Measurements from ENCODE around the gene C17orf114.

C17orf114 gene

DNA sequence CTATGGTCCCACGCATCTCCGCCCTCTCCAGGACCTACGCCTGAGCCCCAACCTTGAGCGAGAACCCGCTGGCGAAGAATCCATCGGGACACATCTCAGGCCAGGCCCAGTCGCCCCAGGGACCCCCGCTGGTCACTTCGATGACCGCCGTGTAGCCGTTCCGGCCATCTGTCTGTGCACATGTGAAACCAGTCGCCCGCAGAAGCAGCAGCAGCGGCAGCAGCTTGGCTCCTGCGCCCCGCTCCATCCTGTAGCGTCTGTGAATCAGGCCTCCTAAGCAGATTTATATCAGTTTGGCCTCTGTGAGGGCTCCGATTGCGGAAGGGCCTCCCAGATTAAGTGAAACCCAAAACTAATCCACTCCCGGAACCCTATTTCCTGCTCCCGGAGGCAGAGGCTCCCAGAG is 16.0 kb downstream of the C17orf114 start, which contains the start of gene VMO1:
Gene VMO1 (minus strand): TSS at position 259 of the 406 bp plus-strand sequence. CDS start 12 bp downstream, at position 247.
- Histone ChIP-seq H3K4me3 (ENCODE audit: low read length in 2 of 2) (no peak within 1 kb of the TSS), H3K36me3 (ENCODE audit: control insufficient read depth in 1 of 2, insufficient read depth in 2 of 2, low read length in 1 of 2) (no peaks in the 10 kb centered on the region), H3K4me1 (ENCODE audit: control insufficient read depth in 1 of 2, insufficient read depth in 2 of 2, low read length in 2 of 2) (no peaks in the 10 kb centered on the region), H3K27ac (ENCODE audit: low read depth in 1 of 2, low read length in 2 of 2) (no peak within 1 kb of the TSS), H3K27me3 (ENCODE audit: control insufficient read depth in 1 of 2, insufficient read depth in 2 of 2, low read length in 1 of 2) (no peaks in the 10 kb centered on the region), H3K9me3 (ENCODE audit: control insufficient read depth, low read length) (no peaks in the 10 kb centered on the region)
- 3 to 4% methylated on average over 24 of the region's 24 CpGs for WGBS, 2 donors
- ATAC-seq (ENCODE audit: low FRiP score) (no peak), DNase-seq (peak in 1 of 2 donors; percentile 64)
- intact Hi-C loops (cut with DNase I): loop anchor here (2.0 to 10.0 kb wide), 3 partner anchors 51 to 103 kb away; partner anchors contain the start of genes MED11 (in 2 of the 2), CXCL16 (in 1 of the 2) and ZMYND15 (in 1 of the 2)

DNA sequence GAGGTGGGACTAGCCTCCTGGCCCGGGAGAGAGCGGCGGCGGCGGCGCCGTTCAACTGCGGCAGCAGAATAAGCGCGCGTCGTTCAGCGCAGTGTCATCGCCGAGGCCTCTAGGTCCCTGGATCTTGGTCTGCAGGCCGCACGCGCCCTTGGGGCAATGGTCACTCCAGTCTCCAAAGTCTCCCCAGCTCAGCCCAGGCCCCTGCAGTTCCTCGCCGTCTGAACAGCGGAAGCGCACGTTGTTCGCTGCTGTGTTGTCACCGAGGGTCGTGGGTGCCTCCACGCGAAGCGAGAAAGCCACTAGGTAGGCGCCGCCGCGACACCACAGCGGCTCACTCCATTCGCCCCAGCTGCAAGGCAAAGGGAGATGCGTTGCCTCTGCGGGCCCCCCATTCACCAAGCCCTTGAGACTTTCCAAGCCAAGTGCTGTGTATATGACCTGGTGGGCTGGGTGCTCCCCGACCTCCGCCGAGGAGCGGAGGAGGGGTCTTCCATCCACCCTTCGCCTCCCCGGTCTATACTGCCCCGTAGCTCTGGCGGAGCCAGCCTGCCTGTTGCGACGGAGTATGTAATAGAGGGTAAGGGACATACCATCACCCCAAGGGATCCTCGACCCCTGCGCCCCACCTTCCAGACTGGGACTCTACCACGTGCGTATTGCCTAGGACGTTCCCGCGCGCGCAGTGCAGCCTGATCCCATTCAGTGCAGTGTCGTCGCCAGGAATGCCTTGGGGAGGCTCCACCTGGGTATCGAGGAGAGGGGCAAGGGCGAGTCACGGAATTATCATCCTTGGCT is 16.6 kb downstream of the C17orf114 start:
- H3K4me1 ChIP-seq (ENCODE audit: control insufficient read depth in 1 of 2, insufficient read depth in 2 of 2, low read length in 2 of 2): no peaks in the 10 kb centered on the region
- no peak for DNase-seq
- no peaks in the 10 kb centered on the region for H3K27me3 ChIP-seq (ENCODE audit: control insufficient read depth in 1 of 2, insufficient read depth in 2 of 2, low read length in 1 of 2)
- no peak for ATAC-seq (ENCODE audit: low FRiP score)
- no peak overlapping the region for H3K27ac ChIP-seq (ENCODE audit: low read depth in 1 of 2, low read length in 2 of 2)
- no peak overlapping the region for H3K4me3 ChIP-seq (ENCODE audit: low read length in 2 of 2)
- intact Hi-C loops (cut with DNase I): loop anchor here (2.0 to 10.0 kb wide), 3 partner anchors 51 to 103 kb away; partner anchors contain the start of genes MED11 (in 2 of the 2), CXCL16 (in 1 of the 2) and ZMYND15 (in 1 of the 2)
- no peaks in the 10 kb centered on the region for H3K9me3 ChIP-seq (ENCODE audit: control insufficient read depth, low read length)
- H3K36me3 ChIP-seq (ENCODE audit: control insufficient read depth in 1 of 2, insufficient read depth in 2 of 2, low read length in 1 of 2): no peaks in the 10 kb centered on the region
- 7 to 8% methylated on average over 61 of the region's 61 CpGs for WGBS, 2 donors

DNA sequence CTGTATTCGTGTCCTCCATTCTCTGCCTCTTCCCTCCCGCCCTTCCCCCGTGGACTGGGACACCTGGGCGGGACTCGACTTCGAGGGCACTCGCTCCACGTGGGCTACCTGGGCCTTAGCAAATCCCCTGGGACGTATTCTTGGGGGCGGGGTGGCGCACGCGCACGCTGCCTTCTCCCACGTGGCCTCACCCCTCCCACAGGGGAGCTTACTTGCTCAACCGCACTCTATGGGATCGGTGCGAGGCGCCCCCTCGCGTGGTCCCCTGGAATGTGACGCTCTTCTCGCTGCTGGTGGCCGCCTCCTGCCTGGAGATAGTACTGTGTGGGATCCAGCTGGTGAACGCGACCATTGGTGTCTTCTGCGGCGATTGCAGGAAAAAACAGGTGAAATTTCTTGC is 19.5 kb downstream of the C17orf114 start:
- H3K27ac ChIP-seq (ENCODE audit: low read depth in 1 of 2, low read length in 2 of 2): no peak overlapping the region
- no peaks in the 10 kb centered on the region for H3K4me1 ChIP-seq (ENCODE audit: control insufficient read depth in 1 of 2, insufficient read depth in 2 of 2, low read length in 2 of 2)
- no peak for ATAC-seq (ENCODE audit: low FRiP score)
- no peaks in the 10 kb centered on the region for H3K27me3 ChIP-seq (ENCODE audit: control insufficient read depth in 1 of 2, insufficient read depth in 2 of 2, low read length in 1 of 2)
- intact Hi-C loops (cut with DNase I): loop anchor here in 1 of 2 donors (10.0 kb wide), 1 partner anchor 48 kb away; the partner anchor contains the start of genes CXCL16, MED11 and ZMYND15
- H3K9me3 ChIP-seq (ENCODE audit: control insufficient read depth, low read length): no peaks in the 10 kb centered on the region
- no peak overlapping the region for H3K4me3 ChIP-seq (ENCODE audit: low read length in 2 of 2)
- no peaks in the 10 kb centered on the region for H3K36me3 ChIP-seq (ENCODE audit: control insufficient read depth in 1 of 2, insufficient read depth in 2 of 2, low read length in 1 of 2)
- DNase-seq: peak in 1 of 2 donors; percentile 78
- 28 to 29% methylated on average over 28 of the region's 28 CpGs for WGBS, 2 donors

DNA sequence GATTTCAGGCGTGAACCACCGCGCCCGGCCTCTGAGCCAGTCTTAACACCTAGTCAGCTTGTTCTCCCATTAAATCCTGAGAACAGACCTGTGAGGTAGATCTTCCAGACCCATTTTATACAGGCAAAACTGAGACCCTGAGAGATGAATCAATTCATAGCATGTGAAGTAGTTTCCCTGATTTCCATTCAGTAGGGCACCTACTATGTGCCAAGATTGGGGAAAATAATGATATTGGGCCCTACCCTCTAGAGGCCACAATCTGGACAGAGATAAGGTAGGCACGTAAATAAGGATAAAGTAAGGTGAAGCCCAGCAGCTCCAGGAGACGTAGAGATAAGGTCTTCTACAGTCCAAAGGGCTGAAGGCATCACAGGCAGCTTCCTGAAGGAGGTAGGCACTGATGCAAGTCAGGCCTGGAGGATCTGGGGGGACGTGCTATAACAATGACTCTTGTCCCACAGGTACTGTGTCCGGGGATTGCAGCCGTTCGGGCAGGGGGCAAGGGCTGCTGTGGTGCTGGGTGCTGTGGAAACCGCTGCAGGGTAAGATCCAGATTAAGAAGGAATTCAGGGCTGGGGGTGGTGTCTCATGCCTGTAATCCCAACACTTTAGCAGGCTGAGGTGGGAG is 21.7 kb downstream of the C17orf114 start:
- Histone ChIP-seq H3K4me1 (ENCODE audit: control insufficient read depth in 1 of 2, insufficient read depth in 2 of 2, low read length in 2 of 2) (no peaks in the 10 kb centered on the region), H3K4me3 (ENCODE audit: low read length in 2 of 2) (no peak overlapping the region), H3K36me3 (ENCODE audit: control insufficient read depth in 1 of 2, insufficient read depth in 2 of 2, low read length in 1 of 2) (no peaks in the 10 kb centered on the region), H3K27me3 (ENCODE audit: control insufficient read depth in 1 of 2, insufficient read depth in 2 of 2, low read length in 1 of 2) (no peaks in the 10 kb centered on the region), H3K27ac (ENCODE audit: low read depth in 1 of 2, low read length in 2 of 2) (no peak overlapping the region), H3K9me3 (ENCODE audit: control insufficient read depth, low read length) (no peaks in the 10 kb centered on the region)
- intact Hi-C loops (cut with DNase I): loop anchor here in 1 of 2 donors (10.0 kb wide), 1 partner anchor 46 kb away; the partner anchor contains the start of genes CXCL16, MED11 and ZMYND15
- no peak for DNase-seq
- WGBS, 2 donors: 73 to 80% methylated on average over 11 of the region's 11 CpGs
- no peak for ATAC-seq (ENCODE audit: low FRiP score)

DNA sequence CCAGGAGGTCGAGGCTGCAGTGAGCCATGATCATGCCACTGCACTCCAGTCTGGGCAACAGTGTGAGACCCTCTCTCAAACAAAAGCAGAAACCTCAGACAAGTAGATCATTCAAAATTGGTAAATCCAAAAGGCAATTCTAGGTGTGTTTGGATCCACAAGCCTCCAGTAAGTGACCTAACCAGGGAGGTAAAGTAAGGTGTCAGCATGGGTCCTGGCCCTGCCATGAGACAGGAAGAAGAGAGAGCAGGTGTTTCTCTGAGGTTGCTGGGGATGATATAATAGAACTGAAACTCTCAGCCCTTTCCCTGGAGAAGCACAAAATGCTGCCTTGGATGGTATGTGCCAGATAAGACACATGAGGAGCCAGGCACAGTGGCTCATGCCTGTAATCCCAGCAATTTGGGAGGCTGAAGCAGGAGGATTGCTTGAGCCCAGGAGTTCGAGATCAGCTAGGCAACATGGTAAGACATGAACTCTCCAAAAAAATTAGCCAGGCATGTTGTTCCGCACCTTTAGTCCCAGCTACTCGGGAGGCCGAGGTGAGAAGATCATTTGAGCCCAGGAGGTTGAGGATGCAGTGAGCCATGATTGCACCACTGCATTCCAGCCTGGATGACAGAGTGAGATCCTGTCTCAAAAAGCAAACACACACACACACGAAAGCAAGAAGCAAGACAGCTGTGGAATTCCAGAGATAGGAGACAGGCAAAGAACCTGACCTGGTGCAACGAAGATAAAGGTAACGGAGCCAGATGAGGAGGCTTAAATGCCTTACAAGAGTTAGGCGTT is 24.0 kb downstream of the C17orf114 start:
- DNase-seq (no peak), ATAC-seq (ENCODE audit: low FRiP score) (no peak)
- Histone ChIP-seq H3K27ac (ENCODE audit: low read depth in 1 of 2, low read length in 2 of 2) (no peak overlapping the region), H3K4me3 (ENCODE audit: low read length in 2 of 2) (no peak overlapping the region), H3K27me3 (ENCODE audit: control insufficient read depth in 1 of 2, insufficient read depth in 2 of 2, low read length in 1 of 2) (no peaks in the 10 kb centered on the region), H3K4me1 (ENCODE audit: control insufficient read depth in 1 of 2, insufficient read depth in 2 of 2, low read length in 2 of 2) (no peaks in the 10 kb centered on the region), H3K36me3 (ENCODE audit: control insufficient read depth in 1 of 2, insufficient read depth in 2 of 2, low read length in 1 of 2) (no peaks in the 10 kb centered on the region), H3K9me3 (ENCODE audit: control insufficient read depth, low read length) (no peaks in the 10 kb centered on the region)
- intact Hi-C loops (cut with DNase I): no loop called here
- WGBS, 2 donors: 71 to 77% methylated on average over 9 of the region's 9 CpGs

DNA sequence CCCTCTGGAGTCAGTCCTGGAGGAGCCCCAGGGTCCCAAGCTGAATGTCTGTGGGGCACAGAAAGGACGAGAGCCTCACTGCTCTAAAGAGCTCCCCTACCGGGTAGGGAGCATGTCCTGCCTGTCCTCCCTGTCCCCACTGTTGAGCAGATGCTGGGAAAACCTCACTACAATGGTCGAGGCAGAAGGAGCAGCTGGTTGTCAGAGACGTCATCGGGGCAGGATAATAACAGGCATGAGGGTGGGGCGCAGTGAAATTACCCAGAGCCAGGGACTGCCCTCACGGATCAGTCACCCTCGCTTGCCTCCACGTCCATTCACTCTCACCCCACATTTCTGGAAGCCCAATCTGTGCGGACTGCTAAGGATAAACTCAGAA is 29.9 kb downstream of the C17orf114 start:
- H3K9me3 ChIP-seq (ENCODE audit: control insufficient read depth, low read length): no peaks in the 10 kb centered on the region
- no peak overlapping the region for H3K4me3 ChIP-seq (ENCODE audit: low read length in 2 of 2)
- 61 to 69% methylated on average over 10 of the region's 10 CpGs for WGBS, 2 donors
- ATAC-seq (ENCODE audit: low FRiP score): no peak
- no peaks in the 10 kb centered on the region for H3K4me1 ChIP-seq (ENCODE audit: control insufficient read depth in 1 of 2, insufficient read depth in 2 of 2, low read length in 2 of 2)
- intact Hi-C loops (cut with DNase I): no loop called here
- no peak overlapping the region for H3K27ac ChIP-seq (ENCODE audit: low read depth in 1 of 2, low read length in 2 of 2)
- no peaks in the 10 kb centered on the region for H3K36me3 ChIP-seq (ENCODE audit: control insufficient read depth in 1 of 2, insufficient read depth in 2 of 2, low read length in 1 of 2)
- DNase-seq: peak in 1 of 2 donors; percentile 53
- H3K27me3 ChIP-seq (ENCODE audit: control insufficient read depth in 1 of 2, insufficient read depth in 2 of 2, low read length in 1 of 2): no peaks in the 10 kb centered on the region

DNA sequence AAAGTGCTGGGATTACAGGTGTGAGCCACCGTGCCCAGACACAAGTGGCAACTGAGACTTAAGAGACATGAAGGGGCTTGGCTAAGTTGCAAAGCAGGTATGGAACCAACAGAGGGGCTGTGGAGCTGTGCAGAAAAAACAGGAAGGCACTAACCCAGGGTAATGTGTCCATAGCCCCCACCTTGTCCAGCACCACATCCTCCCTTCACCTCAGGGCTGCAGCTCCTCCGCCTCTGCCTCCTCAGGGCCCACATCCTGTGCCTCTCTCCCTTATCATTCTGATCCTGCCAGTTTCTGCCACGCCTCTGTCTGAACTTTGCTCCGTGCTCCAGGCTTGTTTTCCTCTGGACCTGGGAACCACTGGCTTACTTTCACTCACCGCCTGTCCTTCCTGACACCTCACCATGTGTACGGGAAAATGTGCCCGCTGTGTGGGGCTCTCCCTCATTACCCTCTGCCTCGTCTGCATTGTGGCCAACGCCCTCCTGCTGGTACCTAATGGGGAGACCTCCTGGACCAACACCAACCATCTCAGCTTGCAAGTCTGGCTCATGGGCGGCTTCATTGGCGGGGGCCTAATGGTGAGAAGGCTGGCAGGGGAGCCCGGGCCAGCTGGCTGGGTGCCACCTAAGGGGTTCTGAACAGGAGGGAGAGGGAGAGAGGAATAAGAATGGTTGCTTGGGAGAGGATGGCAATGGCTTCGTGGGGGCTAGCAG is 30.5 kb downstream of the C17orf114 start, which contains the start of gene TM4SF5:
Gene TM4SF5 (plus strand): TSS at position 368 of the 716 bp plus-strand sequence. CDS start 37 bp downstream, at position 405.
- Histone ChIP-seq H3K27me3 (ENCODE audit: control insufficient read depth in 1 of 2, insufficient read depth in 2 of 2, low read length in 1 of 2) (no peaks in the 10 kb centered on the region), H3K9me3 (ENCODE audit: control insufficient read depth, low read length) (no peaks in the 10 kb centered on the region), H3K27ac (ENCODE audit: low read depth in 1 of 2, low read length in 2 of 2) (no peak within 1 kb of the TSS), H3K4me1 (ENCODE audit: control insufficient read depth in 1 of 2, insufficient read depth in 2 of 2, low read length in 2 of 2) (no peaks in the 10 kb centered on the region), H3K4me3 (ENCODE audit: low read length in 2 of 2) (no peak within 1 kb of the TSS), H3K36me3 (ENCODE audit: control insufficient read depth in 1 of 2, insufficient read depth in 2 of 2, low read length in 1 of 2) (no peaks in the 10 kb centered on the region)
- intact Hi-C loops (cut with DNase I): no loop called here
- no peak for ATAC-seq (ENCODE audit: low FRiP score)
- WGBS, 2 donors: 53 to 54% methylated on average over 13 of the region's 13 CpGs
- no peak for DNase-seq

DNA sequence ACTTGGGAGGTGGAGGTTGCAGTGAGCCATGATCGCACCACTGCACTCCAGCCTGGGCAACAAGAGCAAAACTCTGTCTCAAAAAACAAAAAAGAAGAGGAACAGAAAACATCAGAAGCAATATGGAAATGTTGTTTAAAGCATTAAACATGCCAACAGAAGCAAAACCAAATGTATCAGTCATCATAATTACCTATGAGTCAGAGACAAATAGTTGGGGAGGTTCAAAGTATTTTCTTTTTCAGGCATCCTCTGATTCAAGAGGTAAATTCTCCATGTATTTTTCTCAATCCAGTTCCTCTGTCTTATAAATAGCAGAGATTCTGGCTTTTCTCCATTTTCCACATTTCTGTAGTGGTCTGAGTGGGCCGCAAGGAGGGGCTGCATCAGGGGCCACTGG is 32.5 kb downstream of the C17orf114 start:
- H3K4me1 ChIP-seq (ENCODE audit: control insufficient read depth in 1 of 2, insufficient read depth in 2 of 2, low read length in 2 of 2): no peaks in the 10 kb centered on the region
- 73 to 84% methylated on average over 2 of the region's 2 CpGs for WGBS, 2 donors
- H3K27ac ChIP-seq (ENCODE audit: low read depth in 1 of 2, low read length in 2 of 2): no peak overlapping the region
- H3K4me3 ChIP-seq (ENCODE audit: low read length in 2 of 2): no peak overlapping the region
- DNase-seq (no peak), ATAC-seq (ENCODE audit: low FRiP score) (no peak)
- H3K36me3 ChIP-seq (ENCODE audit: control insufficient read depth in 1 of 2, insufficient read depth in 2 of 2, low read length in 1 of 2): no peaks in the 10 kb centered on the region
- no peaks in the 10 kb centered on the region for H3K9me3 ChIP-seq (ENCODE audit: control insufficient read depth, low read length)
- no peaks in the 10 kb centered on the region for H3K27me3 ChIP-seq (ENCODE audit: control insufficient read depth in 1 of 2, insufficient read depth in 2 of 2, low read length in 1 of 2)
- intact Hi-C loops (cut with DNase I): no loop called here
